Measurements from ENCODE around the gene PNPLA2.

GRCh38 chr11:823441-824291 lies 5.0 kb downstream of the PNPLA2 start:
- TF ChIP-seq, protein P1, sequence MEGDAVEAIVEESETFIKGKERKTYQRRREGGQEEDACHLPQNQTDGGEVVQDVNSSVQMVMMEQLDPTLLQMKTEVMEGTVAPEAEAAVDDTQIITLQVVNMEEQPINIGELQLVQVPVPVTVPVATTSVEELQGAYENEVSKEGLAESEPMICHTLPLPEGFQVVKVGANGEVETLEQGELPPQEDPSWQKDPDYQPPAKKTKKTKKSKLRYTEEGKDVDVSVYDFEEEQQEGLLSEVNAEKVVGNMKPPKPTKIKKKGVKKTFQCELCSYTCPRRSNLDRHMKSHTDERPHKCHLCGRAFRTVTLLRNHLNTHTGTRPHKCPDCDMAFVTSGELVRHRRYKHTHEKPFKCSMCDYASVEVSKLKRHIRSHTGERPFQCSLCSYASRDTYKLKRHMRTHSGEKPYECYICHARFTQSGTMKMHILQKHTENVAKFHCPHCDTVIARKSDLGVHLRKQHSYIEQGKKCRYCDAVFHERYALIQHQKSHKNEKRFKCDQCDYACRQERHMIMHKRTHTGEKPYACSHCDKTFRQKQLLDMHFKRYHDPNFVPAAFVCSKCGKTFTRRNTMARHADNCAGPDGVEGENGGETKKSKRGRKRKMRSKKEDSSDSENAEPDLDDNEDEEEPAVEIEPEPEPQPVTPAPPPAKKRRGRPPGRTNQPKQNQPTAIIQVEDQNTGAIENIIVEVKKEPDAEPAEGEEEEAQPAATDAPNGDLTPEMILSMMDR (IDR thresholded peaks at IDR 0.05) = no peak
- TF ChIP-seq POLR2AphosphoS5 (IDR thresholded peaks at IDR 0.05) (no peak), POLR2A (IDR thresholded peaks at IDR 0.05) (no peak), EP300 (IDR thresholded peaks at IDR 0.05) (no peak)

Measured in gastroesophageal sphincter (tissue), 3 donors.